Keratinocyte (primary cell): ENCODE results near the gene SIPA1L3. TPM values are rescaled to one million over a fixed set of nuclear protein-coding genes. Genes with fewer than 3 reads are reported as not detected.

Experiments used
- DNase-seq: peaks from one replicate; pipeline ENCODE4 v3.0.0-alpha.2; 2011; ENCODE audit warnings: low read depth, missing footprints, low spot score
- FAIRE-seq: peaks from 2 replicates; lab custom pipeline; 2011; peaks lifted over from hg19 to GRCh38; lab: Jason Lieb, UNC
- H2AFZ ChIP-seq: 2 replicates; pipeline ENCODE4 v1.6.0; 2012; ENCODE audit warnings: low read length, control low read depth, inconsistent platforms; ENCODE audit not compliant: control insufficient read depth
- H3K27ac ChIP-seq: 2 replicates; pipeline ENCODE4 v1.5.1; 2011; ENCODE audit warnings: low read length; ENCODE audit not compliant: control insufficient read depth, insufficient read depth
- H3K27me3 ChIP-seq: 3 replicates; pipeline ENCODE4 v1.6.0; 2011; ENCODE audit warnings: low read length; ENCODE audit not compliant: control insufficient read depth, insufficient read depth; ENCODE audit errors: extremely low read depth
- H3K36me3 ChIP-seq, 2 experiments: 2 replicates in 1 of 2; 3 replicates in 1 of 2; pipeline ENCODE4 v1.5.1; 2011; ENCODE audit warnings: low read length in 2 of 2, mild to moderate bottlenecking in 1 of 2; ENCODE audit not compliant: control insufficient read depth in 2 of 2, insufficient read depth in 2 of 2; ENCODE audit errors: extremely low read depth in 1 of 2
- H3K4me1 ChIP-seq: 3 replicates; pipeline ENCODE4 v1.5.1; 2011; ENCODE audit warnings: low read length; ENCODE audit not compliant: control insufficient read depth, insufficient read depth; ENCODE audit errors: extremely low read depth
- H3K4me2 ChIP-seq: 3 replicates; pipeline ENCODE4 v1.6.0; 2011; ENCODE audit warnings: low read depth, low read length; ENCODE audit not compliant: control insufficient read depth, insufficient read depth; ENCODE audit errors: extremely low read depth
- H3K4me3 ChIP-seq, 3 experiments: fragments of 200-600 bp in 1 of 3; sonication (generic) in 1 of 3; 2 replicates in 2 of 3; 3 replicates in 1 of 3; pipeline ENCODE4 v1.5.1; 2011 to 2016; ENCODE audit warnings: low read length in 3 of 3, mild to moderate bottlenecking in 3 of 3, control low read depth in 2 of 3, inconsistent platforms in 1 of 3, low read depth in 1 of 3, mixed read lengths in 1 of 3, mixed run types in 1 of 3, moderate library complexity in 1 of 3; ENCODE audit not compliant: control insufficient read depth in 2 of 3, insufficient read depth in 2 of 3; ENCODE audit errors: extremely low read depth in 1 of 3
- H3K79me2 ChIP-seq: 2 replicates; pipeline ENCODE4 v1.6.0; 2012; ENCODE audit warnings: low read length; ENCODE audit not compliant: control insufficient read depth, insufficient read depth
- H3K9ac ChIP-seq: 3 replicates; pipeline ENCODE4 v1.6.0; 2011; ENCODE audit warnings: low read length; ENCODE audit not compliant: control insufficient read depth, insufficient read depth; ENCODE audit errors: extremely low read depth
- H3K9me1 ChIP-seq: 3 replicates; pipeline ENCODE4 v1.6.0; 2011; ENCODE audit warnings: low read length; ENCODE audit not compliant: control insufficient read depth, insufficient read depth; ENCODE audit errors: extremely low read depth
- H3K9me3 ChIP-seq: 2 replicates; pipeline ENCODE4 v1.5.1; 2012; ENCODE audit warnings: low read depth, low read length; ENCODE audit not compliant: control insufficient read depth
- H4K20me1 ChIP-seq: 3 replicates; pipeline ENCODE4 v1.6.0; 2011; ENCODE audit warnings: low read length; ENCODE audit not compliant: control insufficient read depth, insufficient read depth; ENCODE audit errors: extremely low read depth
- EZH2 ChIP-seq: IDR thresholded peaks from one replicate; pipeline ENCODE4 v1.6.1; 2012; ENCODE audit warnings: inconsistent platforms, mild to moderate bottlenecking, low read length, moderate library complexity
- dilution Hi-C: fragments of 300-500 bp; cut with MboI; formaldehyde crosslinking; loops from one replicate; pipeline ENCODE4 v1.7.0; 2020; ENCODE audit warnings: low sequenced_read_pairs; ENCODE audit not compliant: extremely low pct_ligation_motif_present
- polyA plus RNA-seq, 5 experiments: library from polyadenylated mRNA; depleted of rRNA in 3 of 5; stranded (reverse) in 3 of 5; stranded (forward) in 1 of 5; unstranded in 1 of 5; fragments of >200 nt; gene quantifications; 1 replicate in 1 of 5; 2 replicates in 3 of 5; 3 replicates in 1 of 5; pipeline versions ENCODE4 v1.2.1 to v1.2.3, GENCODE V29; 2011 to 2012; ENCODE audit warnings: missing spikeins in 2 of 5, low read depth in 1 of 5, low replicate concordance in 1 of 5
- TF ChIP-seq, protein P1 (sequence below), 3 experiments: IDR thresholded peaks in 1 of 3; conservative IDR thresholded peaks in 1 of 3; optimal IDR thresholded peaks in 1 of 3; 2 replicates in 2 of 3; 3 replicates in 1 of 3; pipeline versions ENCODE3 to v1.5.1; 2011; ENCODE audit warnings: low read length in 3 of 3, mild to moderate bottlenecking in 3 of 3, moderate library complexity in 2 of 3, control low read depth in 1 of 3, inconsistent platforms in 1 of 3; ENCODE audit not compliant: insufficient read depth in 2 of 3; ENCODE audit errors: extremely low read depth in 1 of 3

SIPA1L3 gene
- polyA plus RNA-seq, 1 donor (not counting 4 experiments of a cell fraction or from before 2014, with no cell fraction given), result 8.0 TPM

DNA sequence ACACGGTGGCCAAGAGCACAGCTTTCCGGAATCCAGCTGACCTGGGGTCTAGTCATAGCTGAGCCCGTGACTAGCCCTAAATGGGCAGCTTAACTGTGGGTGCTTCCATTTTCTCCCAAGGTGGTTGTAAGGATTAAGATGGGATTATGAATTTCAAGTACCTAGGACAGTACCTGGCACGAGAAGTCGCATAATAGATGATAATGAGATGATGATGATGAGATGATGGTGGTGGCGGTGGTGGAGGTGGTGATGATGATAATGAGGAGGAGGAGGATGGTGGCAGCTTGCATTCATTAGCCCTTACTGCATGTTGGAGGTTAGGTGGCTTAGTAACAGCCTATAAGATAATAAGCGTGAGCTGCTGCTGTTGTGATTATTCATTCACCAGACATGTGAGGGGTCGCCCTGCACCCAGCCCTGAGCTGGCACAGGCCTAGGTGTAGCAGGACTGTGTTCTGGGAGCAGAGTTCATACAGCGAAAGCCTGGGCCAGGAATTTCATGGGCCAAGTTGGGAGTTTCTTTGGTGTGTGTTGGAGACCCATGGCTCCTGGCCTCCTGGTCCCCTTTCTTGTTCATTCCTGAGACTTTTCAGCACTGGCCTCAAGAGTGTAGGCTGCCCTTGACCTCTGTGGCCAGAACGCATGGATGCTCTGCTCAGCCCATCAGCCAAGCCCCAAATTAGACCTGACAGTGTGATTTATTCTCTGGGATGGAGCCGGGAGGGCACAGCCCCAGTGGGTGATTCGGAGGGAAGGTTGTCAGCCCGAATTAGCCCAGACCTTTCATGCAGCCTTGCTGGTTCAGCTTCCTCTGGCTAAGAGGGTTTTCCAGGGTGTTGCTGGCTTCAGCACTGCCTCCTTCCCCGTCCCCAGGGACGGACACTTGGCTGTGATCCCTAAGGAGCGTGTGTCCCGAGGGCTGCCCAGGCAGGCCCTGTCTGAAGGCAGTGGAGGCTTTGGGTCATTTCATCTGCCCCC lies 128.8 kb downstream of the SIPA1L3 start:
- Histone ChIP-seq H3K79me2 (no peaks in the 10 kb centered on the region), H3K4me1 (no peaks in the 10 kb centered on the region), H3K4me3 (no peak overlapping the region), H3K27ac (no peak overlapping the region), H2AFZ (no peak overlapping the region), H3K36me3 (peaks cover 0 to 1% of the 10 kb centered on the region in 2 experiments), H3K9me3 (no peaks in the 10 kb centered on the region), H3K9me1 (no peaks in the 10 kb centered on the region), H3K4me2 (no peak overlapping the region), H3K27me3 (no peaks in the 10 kb centered on the region), H3K9ac (no peak overlapping the region), H4K20me1 (no peaks in the 10 kb centered on the region)
- dilution Hi-C loops, result no loop called here
- DNase-seq (no peak), FAIRE-seq (no peak)
- no peak for TF ChIP-seq EZH2
- TF ChIP-seq, protein P1, sequence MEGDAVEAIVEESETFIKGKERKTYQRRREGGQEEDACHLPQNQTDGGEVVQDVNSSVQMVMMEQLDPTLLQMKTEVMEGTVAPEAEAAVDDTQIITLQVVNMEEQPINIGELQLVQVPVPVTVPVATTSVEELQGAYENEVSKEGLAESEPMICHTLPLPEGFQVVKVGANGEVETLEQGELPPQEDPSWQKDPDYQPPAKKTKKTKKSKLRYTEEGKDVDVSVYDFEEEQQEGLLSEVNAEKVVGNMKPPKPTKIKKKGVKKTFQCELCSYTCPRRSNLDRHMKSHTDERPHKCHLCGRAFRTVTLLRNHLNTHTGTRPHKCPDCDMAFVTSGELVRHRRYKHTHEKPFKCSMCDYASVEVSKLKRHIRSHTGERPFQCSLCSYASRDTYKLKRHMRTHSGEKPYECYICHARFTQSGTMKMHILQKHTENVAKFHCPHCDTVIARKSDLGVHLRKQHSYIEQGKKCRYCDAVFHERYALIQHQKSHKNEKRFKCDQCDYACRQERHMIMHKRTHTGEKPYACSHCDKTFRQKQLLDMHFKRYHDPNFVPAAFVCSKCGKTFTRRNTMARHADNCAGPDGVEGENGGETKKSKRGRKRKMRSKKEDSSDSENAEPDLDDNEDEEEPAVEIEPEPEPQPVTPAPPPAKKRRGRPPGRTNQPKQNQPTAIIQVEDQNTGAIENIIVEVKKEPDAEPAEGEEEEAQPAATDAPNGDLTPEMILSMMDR (optimal IDR thresholded peaks at IDR 0.05 in 1 of 3, IDR thresholded peaks at IDR 0.05 in 1 of 3, conservative IDR thresholded peaks at IDR 0.05 in 1 of 3; ENCODE audit: extremely low read depth in 1 of 3, insufficient read depth in 2 of 3, low read length in 3 of 3), result no peak

DNA sequence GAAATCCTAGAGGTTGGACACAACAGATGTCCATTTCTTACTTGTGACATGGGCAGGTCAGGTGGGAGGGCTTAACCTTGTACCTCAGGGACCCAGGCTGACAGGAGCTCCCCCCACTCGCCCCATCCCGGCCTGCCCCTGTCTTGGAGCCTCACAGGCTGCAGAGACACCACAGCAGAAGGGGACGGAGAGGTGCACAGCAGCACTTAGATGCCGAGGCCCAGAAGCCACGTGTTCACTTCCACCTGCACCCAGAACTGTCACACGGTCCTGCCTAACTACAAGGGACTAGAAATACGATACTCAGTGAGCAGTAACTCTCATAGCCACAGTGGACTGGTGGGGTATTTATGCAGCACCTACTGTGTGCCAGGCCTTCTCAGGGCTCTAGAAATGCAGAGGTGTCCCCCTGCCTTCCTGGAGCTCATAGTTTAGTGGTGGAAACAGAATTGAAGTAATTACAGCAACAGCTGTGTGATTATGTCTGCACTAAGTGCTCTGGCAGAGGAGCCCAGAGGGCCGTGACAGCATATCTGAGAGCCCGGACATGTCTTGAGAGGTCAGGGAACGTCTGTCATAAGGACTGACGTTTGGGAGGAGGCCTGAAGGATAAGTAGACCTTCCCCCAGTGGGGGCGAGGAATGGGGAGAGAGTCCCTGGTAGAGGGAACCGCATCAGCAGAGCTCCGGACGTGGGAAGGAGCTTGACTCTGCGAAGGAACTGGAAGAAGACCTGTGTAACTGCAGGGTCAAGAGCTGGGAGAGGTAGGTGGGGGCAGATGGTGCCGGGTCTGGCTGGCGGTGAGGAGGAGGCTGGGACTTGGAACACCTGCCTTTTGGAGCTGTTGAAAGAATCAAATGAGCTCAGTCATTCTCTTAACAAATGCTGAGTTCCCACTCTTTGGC lies 130.0 kb downstream of the SIPA1L3 start:
- DNase-seq (no peak), FAIRE-seq (no peak)
- no peaks in the 10 kb centered on the region for H3K9me3 ChIP-seq
- no peak for TF ChIP-seq EZH2
- TF ChIP-seq, protein P1 (optimal IDR thresholded peaks at IDR 0.05 in 1 of 3, IDR thresholded peaks at IDR 0.05 in 1 of 3, conservative IDR thresholded peaks at IDR 0.05 in 1 of 3; ENCODE audit: extremely low read depth in 1 of 3, insufficient read depth in 2 of 3, low read length in 3 of 3), result no peak
- no peak overlapping the region for H3K4me3 ChIP-seq
- peaks cover 0 to 1% of the 10 kb centered on the region in 2 experiments for H3K36me3 ChIP-seq
- dilution Hi-C loops, result no loop called here
- no peak overlapping the region for H3K4me2 ChIP-seq
- H3K27ac ChIP-seq, result no peak overlapping the region
- no peaks in the 10 kb centered on the region for H3K27me3 ChIP-seq
- no peaks in the 10 kb centered on the region for H4K20me1 ChIP-seq
- H2AFZ ChIP-seq, result no peak overlapping the region
- no peaks in the 10 kb centered on the region for H3K79me2 ChIP-seq
- no peak overlapping the region for H3K9ac ChIP-seq
- no peaks in the 10 kb centered on the region for H3K4me1 ChIP-seq
- no peaks in the 10 kb centered on the region for H3K9me1 ChIP-seq
